ENCODE results near the gene C12orf43. TPM values are rescaled to one million over a fixed set of nuclear protein-coding genes. Genes with fewer than 3 reads are reported as not detected.

The C12orf43 gene
- total RNA-seq, 6 experiments from 2014 or later = 16.6 to 20.3 (median 19.3) TPM

- Mint-ChIP-seq H3K36me3 (ENCODE audit: low read depth) (no peaks in the 10 kb centered on the region), H3K27ac (no peak overlapping the region), H3K27me3 (ENCODE audit: insufficient read depth) (peaks cover 6% of the 10 kb centered on the region), H3K4me3 (no peak overlapping the region), H3K9me3 (no peaks in the 10 kb centered on the region), H3K4me1 (ENCODE audit: low read depth) (peaks cover 12% of the 10 kb centered on the region)
- peak; percentile 6 for DNase-seq
- no peak for TF ChIP-seq CTCF (IDR thresholded peaks at IDR 0.05)
Measured at GRCh38 chr12:120972870-120973543, 43.3 kb downstream of the C12orf43 start.

- Mint-ChIP-seq H3K27ac (no peak overlapping the region), H3K27me3 (ENCODE audit: insufficient read depth) (peaks cover 14% of the 10 kb centered on the region)
- peak; percentile 83 for TF ChIP-seq CTCF (IDR thresholded peaks at IDR 0.05)
Measured at GRCh38 chr12:120971299-120972180, 44.7 kb downstream of the C12orf43 start.

GRCh38 chr12:120970310-120970709 is 46.0 kb downstream of the C12orf43 start:
- Mint-ChIP-seq H3K4me1 (ENCODE audit: low read depth) (peaks cover 12% of the 10 kb centered on the region), H3K36me3 (ENCODE audit: low read depth) (no peaks in the 10 kb centered on the region), H3K4me3 (no peak overlapping the region), H3K27me3 (ENCODE audit: insufficient read depth) (peaks cover 19% of the 10 kb centered on the region), H3K27ac (no peak overlapping the region), H3K9me3 (no peaks in the 10 kb centered on the region)
- TF ChIP-seq CTCF (IDR thresholded peaks at IDR 0.05) = no peak
- no peak for DNase-seq

More at GRCh38 chr12:120971299-120972180, 44.7 kb downstream of the C12orf43 start:
- no peaks in the 10 kb centered on the region for H3K36me3 Mint-ChIP-seq (ENCODE audit: low read depth)
- peaks cover 12% of the 10 kb centered on the region for H3K4me1 Mint-ChIP-seq (ENCODE audit: low read depth)
- DNase-seq = peak; percentile 64
- H3K9me3 Mint-ChIP-seq = no peaks in the 10 kb centered on the region
- H3K4me3 Mint-ChIP-seq = no peak overlapping the region

GRCh38 chr12:120965534-120966091 is 50.7 kb downstream of the C12orf43 start:
- no peak for DNase-seq
- H3K27me3 Mint-ChIP-seq (ENCODE audit: insufficient read depth) = peaks cover 14% of the 10 kb centered on the region
- TF ChIP-seq CTCF (IDR thresholded peaks at IDR 0.05) = no peak
- no peak overlapping the region for H3K4me3 Mint-ChIP-seq
- no peaks in the 10 kb centered on the region for H3K36me3 Mint-ChIP-seq (ENCODE audit: low read depth)
- H3K9me3 Mint-ChIP-seq = no peaks in the 10 kb centered on the region
- no peak overlapping the region for H3K27ac Mint-ChIP-seq
- peaks cover 9% of the 10 kb centered on the region for H3K4me1 Mint-ChIP-seq (ENCODE audit: low read depth)

GRCh38 chr12:120964298-120964697 is 52.0 kb downstream of the C12orf43 start:
- no peak for DNase-seq
- H3K27me3 Mint-ChIP-seq (ENCODE audit: insufficient read depth) = peaks cover 15% of the 10 kb centered on the region
- no peak overlapping the region for H3K27ac Mint-ChIP-seq
- H3K36me3 Mint-ChIP-seq (ENCODE audit: low read depth) = no peaks in the 10 kb centered on the region
- H3K9me3 Mint-ChIP-seq = no peaks in the 10 kb centered on the region
- H3K4me1 Mint-ChIP-seq (ENCODE audit: low read depth) = peaks cover 9% of the 10 kb centered on the region
- H3K4me3 Mint-ChIP-seq = no peak overlapping the region
- TF ChIP-seq CTCF (IDR thresholded peaks at IDR 0.05) = no peak
